Esophagus squamous epithelium (tissue), 5 donors: ENCODE measurements around the gene ALDH3B1. TPM values are rescaled to one million over a fixed set of nuclear protein-coding genes. Genes with fewer than 3 reads are reported as not detected.

Experiments used
- DNase-seq: peaks from one replicate; lab custom pipeline; 2025; lab: John Stamatoyannopoulos, UW
- H3K27ac ChIP-seq, 4 donors: fragments of 200-600 bp; sonication (generic); one replicate each; pipeline ENCODE4 v1.5.1; 2016 to 2019; ENCODE audit warnings: mild to moderate bottlenecking in 1 of 4
- H3K27me3 ChIP-seq, 4 donors: fragments of 200-600 bp; sonication (generic); 1 replicate in 3 of 4; 2 replicates in 1 of 4; pipeline versions ENCODE4 v1.5.1 to v1.6.0; 2017 to 2021; ENCODE audit warnings: antibody characterized with exemption in 1 of 4
- H3K36me3 ChIP-seq, 3 donors: fragments of 200-600 bp; sonication (generic); one replicate each; pipeline ENCODE4 v1.5.1; 2016 to 2019
- H3K4me1 ChIP-seq, 3 donors: fragments of 200-600 bp; sonication (generic); one replicate each; pipeline ENCODE4 v1.5.1; 2017 to 2019
- H3K4me3 ChIP-seq, 4 donors: fragments of 200-600 bp; sonication (generic); 1 replicate in 3 of 4; 2 replicates in 1 of 4; pipeline ENCODE4 v1.5.1; 2016 to 2019; ENCODE audit warnings: mild to moderate bottlenecking in 2 of 4, moderate library complexity in 1 of 4
- H3K9me3 ChIP-seq, 3 donors: fragments of 200-600 bp; sonication (generic); one replicate each; pipeline ENCODE4 v1.5.1; 2016 to 2019
- POLR2A ChIP-seq, 4 donors: fragments of 450-650 bp; IDR thresholded peaks; one replicate each; pipeline ENCODE4 v1.6.1; 2017; ENCODE audit warnings: antibody characterized with exemption in 4 of 4, mild to moderate bottlenecking in 4 of 4, moderate library complexity in 3 of 4
- WGBS, 2 donors: methylation state at CpG; one replicate each; pipeline ENCODE4 v1.1.5; 2018; 5-methylcytosine and 5-hydroxymethylcytosine counted together
- intact Hi-C: fragments of 100-400 bp; cut with DNase I; formaldehyde crosslinking; loops from one replicate; pipeline ENCODE4 v1.15.0; 2022
- total RNA-seq, 4 donors: library from RNA; depleted of rRNA; stranded (reverse); fragments of >200 nt; gene quantifications; one replicate each; pipeline ENCODE4 v1.1.0, GENCODE V29; 2016
- TF ChIP-seq, protein P1 (sequence below), 6 experiments: fragments of 450-650 bp in 4 of 6; fragments of 200-600 bp in 2 of 6; sonication (generic) in 2 of 6; IDR thresholded peaks; one replicate each; pipeline ENCODE4 v1.5.1; 2016 to 2019; ENCODE audit warnings: antibody characterized with exemption in 6 of 6, mild to moderate bottlenecking in 4 of 6, moderate library complexity in 4 of 6
- donor health status: DM: yes; HTN: yes; CAD: no.

ALDH3B1 gene
- total RNA-seq, 4 donors from 2014 or later = 1.6 to 15.7 (median 8.0) TPM

DNA sequence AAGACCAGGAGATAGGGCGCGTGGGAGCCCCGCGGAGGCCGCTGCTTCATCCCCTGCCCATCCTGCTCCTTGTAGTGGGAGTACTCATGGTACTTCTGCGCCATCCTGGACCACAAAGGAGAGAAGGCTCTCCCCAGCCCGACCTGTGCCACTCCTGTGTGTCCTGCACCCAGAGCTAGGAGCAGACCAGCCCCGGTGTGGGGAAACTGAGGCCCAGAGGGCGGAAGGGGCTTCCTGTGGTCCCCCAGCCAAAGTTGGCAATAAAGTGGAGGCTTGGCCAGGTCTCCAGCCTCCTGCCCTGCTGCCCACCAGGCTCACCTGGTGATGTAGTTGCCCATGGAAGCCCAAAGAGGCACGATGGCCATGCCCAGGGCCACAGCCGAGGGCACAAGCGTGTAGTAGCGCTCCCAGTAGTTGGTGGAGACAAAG, 10.9 kb upstream of the ALDH3B1 start:
- TF ChIP-seq, protein P1, sequence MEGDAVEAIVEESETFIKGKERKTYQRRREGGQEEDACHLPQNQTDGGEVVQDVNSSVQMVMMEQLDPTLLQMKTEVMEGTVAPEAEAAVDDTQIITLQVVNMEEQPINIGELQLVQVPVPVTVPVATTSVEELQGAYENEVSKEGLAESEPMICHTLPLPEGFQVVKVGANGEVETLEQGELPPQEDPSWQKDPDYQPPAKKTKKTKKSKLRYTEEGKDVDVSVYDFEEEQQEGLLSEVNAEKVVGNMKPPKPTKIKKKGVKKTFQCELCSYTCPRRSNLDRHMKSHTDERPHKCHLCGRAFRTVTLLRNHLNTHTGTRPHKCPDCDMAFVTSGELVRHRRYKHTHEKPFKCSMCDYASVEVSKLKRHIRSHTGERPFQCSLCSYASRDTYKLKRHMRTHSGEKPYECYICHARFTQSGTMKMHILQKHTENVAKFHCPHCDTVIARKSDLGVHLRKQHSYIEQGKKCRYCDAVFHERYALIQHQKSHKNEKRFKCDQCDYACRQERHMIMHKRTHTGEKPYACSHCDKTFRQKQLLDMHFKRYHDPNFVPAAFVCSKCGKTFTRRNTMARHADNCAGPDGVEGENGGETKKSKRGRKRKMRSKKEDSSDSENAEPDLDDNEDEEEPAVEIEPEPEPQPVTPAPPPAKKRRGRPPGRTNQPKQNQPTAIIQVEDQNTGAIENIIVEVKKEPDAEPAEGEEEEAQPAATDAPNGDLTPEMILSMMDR (IDR thresholded peaks at IDR 0.05) = no peak
- TF ChIP-seq POLR2A (IDR thresholded peaks at IDR 0.05) = no peak
- DNase-seq = no peak
- no peaks in the 10 kb centered on the region for H3K9me3 ChIP-seq
- H3K36me3 ChIP-seq = peaks cover 0 to 15% (median 0%) of the 10 kb centered on the region in 3 donors
- H3K4me1 ChIP-seq = peaks cover 6 to 36% (median 12%) of the 10 kb centered on the region in 3 donors
- H3K27ac ChIP-seq = no peak overlapping the region
- 95% methylated on average over 7 to 10 of the region's 13 CpGs for WGBS, 2 donors
- intact Hi-C loops = no loop called here
- no peaks in the 10 kb centered on the region for H3K27me3 ChIP-seq
- H3K4me3 ChIP-seq = no peak overlapping the region

DNA sequence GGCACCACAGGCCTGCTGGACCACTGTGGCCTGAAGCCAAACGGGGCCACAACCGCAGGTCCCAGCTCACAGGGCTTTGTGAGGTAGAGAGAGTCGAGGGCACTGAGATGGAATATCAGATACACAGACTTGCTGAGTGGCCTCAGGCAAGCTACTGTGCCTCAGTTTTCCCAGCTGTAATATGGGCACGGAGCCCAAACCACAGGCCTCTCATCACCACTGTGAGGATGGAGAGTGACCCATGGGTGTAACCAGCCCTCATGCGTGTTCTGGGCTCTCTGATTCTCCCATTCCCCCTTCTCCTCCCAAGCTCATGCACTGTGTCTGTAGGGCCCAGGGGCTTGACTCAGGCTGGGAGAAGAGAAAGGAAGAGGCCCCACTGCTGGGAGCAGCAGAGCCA, 10.4 kb upstream of the ALDH3B1 start:
- H3K36me3 ChIP-seq = peaks cover 0 to 15% (median 0%) of the 10 kb centered on the region in 3 donors
- H3K4me1 ChIP-seq = peaks cover 6 to 41% (median 16%) of the 10 kb centered on the region in 3 donors
- 90 to 100% methylated on average over 1 to 5 of the region's 5 CpGs for WGBS, 2 donors
- TF ChIP-seq, protein P1 (IDR thresholded peaks at IDR 0.05) = no peak
- no peak for TF ChIP-seq POLR2A (IDR thresholded peaks at IDR 0.05)
- H3K4me3 ChIP-seq = no peak overlapping the region
- intact Hi-C loops = loop anchor here (10.0 kb wide), 1 partner anchor 215 kb away; the partner anchor contains the start of gene KMT5B
- no peaks in the 10 kb centered on the region for H3K27me3 ChIP-seq
- H3K27ac ChIP-seq = no peak overlapping the region
- no peaks in the 10 kb centered on the region for H3K9me3 ChIP-seq
- DNase-seq = no peak

DNA sequence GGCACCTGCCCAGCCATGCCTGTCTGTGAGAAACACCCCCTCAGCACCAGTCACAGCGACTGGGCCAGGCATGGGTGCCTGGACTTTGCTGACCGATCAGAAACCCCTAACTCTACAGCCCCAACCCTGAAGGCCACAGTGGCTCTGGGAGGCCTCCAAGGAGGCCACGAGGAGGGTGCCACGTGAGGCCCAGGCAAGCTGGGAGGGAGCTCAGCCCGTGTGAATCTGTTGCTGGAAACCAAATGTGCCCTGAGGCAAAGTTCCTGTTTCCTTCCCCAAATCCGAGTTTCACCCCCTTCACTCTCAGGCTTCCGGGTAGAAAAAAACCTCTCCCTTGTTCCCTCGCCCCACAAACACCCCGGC, 7.6 kb upstream of the ALDH3B1 start:
- no peaks in the 10 kb centered on the region for H3K9me3 ChIP-seq
- H3K4me1 ChIP-seq = peaks cover 6 to 30% (median 16%) of the 10 kb centered on the region in 3 donors
- H3K36me3 ChIP-seq = peaks cover 0 to 5% (median 0%) of the 10 kb centered on the region in 3 donors
- 33 to 45% methylated on average over 1 to 7 of the region's 9 CpGs for WGBS, 2 donors
- no peak for DNase-seq
- intact Hi-C loops = loop anchor here (10.0 kb wide), 1 partner anchor 212 kb away; the partner anchor contains the start of gene KMT5B
- TF ChIP-seq, protein P1 (IDR thresholded peaks at IDR 0.05) = no peak
- no peak for TF ChIP-seq POLR2A (IDR thresholded peaks at IDR 0.05)
- H3K27ac ChIP-seq = peak overlapping the region in 3 of 4 donors; percentile 80 to 91 (median 90)
- no peaks in the 10 kb centered on the region for H3K27me3 ChIP-seq
- H3K4me3 ChIP-seq = peak overlapping the region in 3 of 4 donors; percentile 60 to 94 (median 82)

DNA sequence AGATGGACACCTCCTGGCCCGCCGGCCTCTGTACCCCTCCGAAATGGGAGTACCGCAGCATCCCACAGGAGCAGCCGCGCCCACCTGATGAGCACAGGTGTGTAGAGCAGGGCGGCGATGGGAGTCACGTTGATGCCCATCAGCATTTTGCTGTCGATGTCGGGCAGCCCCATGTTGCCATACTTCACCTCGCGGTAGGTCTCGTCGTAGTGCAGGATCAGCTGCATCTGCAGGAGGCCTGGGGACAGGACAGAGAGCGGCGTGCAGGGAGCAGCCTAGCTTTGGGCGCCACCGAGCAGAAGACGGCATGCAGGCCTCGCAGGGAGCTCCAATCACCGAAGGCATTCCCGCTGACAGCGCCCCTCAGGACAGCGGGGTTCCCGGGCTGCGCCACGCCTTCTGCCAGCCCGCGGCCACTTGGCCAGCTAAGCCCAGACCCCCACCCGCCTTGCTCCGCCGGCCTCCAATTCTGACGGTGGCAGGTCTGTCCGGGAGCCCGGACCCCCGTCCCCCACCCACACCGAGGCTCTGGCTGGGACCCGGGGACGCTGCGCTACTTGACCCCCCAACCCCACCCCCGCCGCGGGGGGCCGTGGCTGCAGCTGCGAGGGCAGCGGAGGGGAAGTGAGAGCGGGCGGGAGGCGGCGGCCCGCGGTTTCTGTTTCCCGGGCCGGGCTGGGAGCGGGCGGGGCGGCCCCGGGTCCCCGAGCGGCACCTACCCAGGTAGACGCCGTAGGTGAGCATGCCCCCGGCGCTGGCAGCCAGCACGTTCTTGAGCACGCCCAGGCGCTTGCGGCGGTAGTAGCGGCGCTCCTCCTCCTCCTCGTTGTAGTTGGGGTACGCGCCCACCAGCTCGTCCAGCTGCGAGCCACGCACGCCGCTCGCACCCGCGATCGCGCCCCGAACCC, 6.9 kb upstream of the ALDH3B1 start:
- 10% methylated on average over 17 of the region's 86 CpGs; no CpG with 5 or more reads in 1 of the 2 donors for WGBS, 2 donors
- DNase-seq = no peak

More for the DNA sequence above, 6.9 kb upstream of the ALDH3B1 start:
- Histone ChIP-seq H3K27me3 (no peaks in the 10 kb centered on the region), H3K36me3 (peaks cover 0 to 5% (median 0%) of the 10 kb centered on the region in 3 donors), H3K4me3 (peak overlapping the region; percentile 60 to 94 (median 81)), H3K4me1 (peaks cover 6 to 32% (median 16%) of the 10 kb centered on the region in 3 donors), H3K27ac (peak overlapping the region; percentile 43 to 91 (median 85)), H3K9me3 (no peaks in the 10 kb centered on the region)
- intact Hi-C loops = loop anchor here (10.0 kb wide), 1 partner anchor 212 kb away; the partner anchor contains the start of gene KMT5B
- no peak for TF ChIP-seq POLR2A (IDR thresholded peaks at IDR 0.05)
- TF ChIP-seq, protein P1 (IDR thresholded peaks at IDR 0.05) = no peak
